IMR-90 (cell line): ENCODE measurements around the gene TMPRSS2. TPM values are rescaled to one million over a fixed set of nuclear protein-coding genes. Genes with fewer than 3 reads are reported as not detected.

Experiments used
- ATAC-seq: fragments of 200-7000 bp; cut with Tn5 transposase; 2 replicates; pipeline ENCODE4 v1.9.1; 2020; ENCODE audit warnings: low read depth, mild to moderate bottlenecking, moderate library complexity
- BruUV-seq: library from RNA; stranded (reverse); fragments of 400-500 nt; replicated peaks from 2 replicates; lab custom pipeline; 2021; lab: Mats Ljungman, UMichigan
- CTCF ChIA-PET: fragments of 300-600 bp; formaldehyde crosslinking; extraction: SDS; loops from one replicate; lab custom pipeline; 2021; ENCODE audit warnings: antibody characterized with exemption; lab: Yijun Ruan, JAX
- POLR2A ChIA-PET: fragments of 300-600 bp; sonication (Branson Sonifier 250); formaldehyde crosslinking; loops from one replicate; lab custom pipeline; 2022; ENCODE audit warnings: antibody characterized with exemption; ENCODE audit not compliant: unreplicated experiment; lab: Charles Lee
- DNase-seq: peaks from one replicate; pipeline ENCODE4 v3.0.0; 2013
- H2AFZ ChIP-seq: replicated peaks from 2 replicates; pipeline ENCODE3; 2013; ENCODE audit warnings: low read length, mild to moderate bottlenecking; ENCODE audit not compliant: poor library complexity
- H2AK5ac ChIP-seq: 2 replicates; pipeline ENCODE4 v1.6.1; 2013; ENCODE audit warnings: low read depth, low read length, inconsistent platforms
- H2AK9ac ChIP-seq: replicated peaks from 2 replicates; pipeline ENCODE3; 2013; ENCODE audit warnings: mild to moderate bottlenecking, low read depth, low read length, moderate library complexity; ENCODE audit not compliant: poor library complexity
- H2BK120ac ChIP-seq: 2 replicates; pipeline ENCODE4 v1.6.1; 2013; ENCODE audit warnings: low read depth, low read length, inconsistent platforms
- H2BK15ac ChIP-seq: 3 replicates; pipeline ENCODE4 v1.6.1; 2013; ENCODE audit warnings: low read depth, low read length, inconsistent platforms
- H2BK20ac ChIP-seq: 2 replicates; pipeline ENCODE4 v1.6.1; 2013; ENCODE audit warnings: low read depth, mild to moderate bottlenecking, inconsistent platforms, low read length, moderate library complexity
- H2BK5ac ChIP-seq: 2 replicates; pipeline ENCODE4 v1.6.1; 2013; ENCODE audit warnings: mild to moderate bottlenecking, low read depth, low read length, inconsistent platforms; ENCODE audit not compliant: poor library complexity, severe bottlenecking
- H3K14ac ChIP-seq: replicated peaks from 2 replicates; pipeline ENCODE4 v1.6.1; 2013; ENCODE audit warnings: low read depth, low read length, inconsistent platforms
- H3K18ac ChIP-seq: 2 replicates; pipeline ENCODE4 v1.6.1; 2013; ENCODE audit warnings: low read depth, low read length, control low read depth
- H3K23ac ChIP-seq: 2 replicates; pipeline ENCODE4 v1.6.1; 2013; ENCODE audit warnings: low read depth, low read length, inconsistent platforms
- H3K27ac ChIP-seq: 2 replicates; pipeline ENCODE4 v1.5.1; 2013; ENCODE audit warnings: mild to moderate bottlenecking, control low read depth, low read length; ENCODE audit not compliant: insufficient read depth
- H3K27me3 ChIP-seq: 2 replicates; pipeline ENCODE4 v1.6.1; 2013; ENCODE audit warnings: low read length; ENCODE audit not compliant: control insufficient read depth, insufficient read depth
- H3K36me3 ChIP-seq: 2 replicates; pipeline ENCODE4 v1.6.1; 2013; ENCODE audit warnings: low read length, mixed read lengths; ENCODE audit not compliant: control insufficient read depth, insufficient read depth
- H3K4ac ChIP-seq: 2 replicates; pipeline ENCODE4 v1.6.1; 2013; ENCODE audit warnings: low read depth, low read length, inconsistent platforms
- H3K4me1 ChIP-seq: 2 replicates; pipeline ENCODE4 v1.6.1; 2013; ENCODE audit warnings: low read length, mixed read lengths; ENCODE audit not compliant: control insufficient read depth, insufficient read depth
- H3K4me2 ChIP-seq: 2 replicates; pipeline ENCODE4 v1.6.1; 2013; ENCODE audit warnings: low read depth, mild to moderate bottlenecking, control low read depth, low read length, moderate library complexity
- H3K4me3 ChIP-seq: 2 replicates; pipeline ENCODE4 v1.5.1; 2013; ENCODE audit warnings: low read depth, mild to moderate bottlenecking, control low read depth, low read length, moderate library complexity; ENCODE audit not compliant: insufficient read depth
- H3K56ac ChIP-seq: 2 replicates; pipeline ENCODE4 v1.6.1; 2013; ENCODE audit warnings: low read length, inconsistent platforms; ENCODE audit not compliant: insufficient read depth; ENCODE audit errors: extremely low read depth
- H3K79me1 ChIP-seq, 2 experiments: 2 replicates each; pipeline ENCODE4 v1.6.1; 2013; ENCODE audit warnings: low read length in 2 of 2, inconsistent platforms in 1 of 2, low read depth in 1 of 2
- H3K9ac ChIP-seq: 2 replicates; pipeline ENCODE4 v1.6.1; 2013; ENCODE audit warnings: low read depth, low read length, control low read depth
- H3K9me1 ChIP-seq: 2 replicates; pipeline ENCODE4 v1.6.1; 2013; ENCODE audit warnings: low read length, inconsistent platforms; ENCODE audit not compliant: insufficient read depth
- H3K9me3 ChIP-seq: 2 replicates; pipeline ENCODE4 v1.6.1; 2013; ENCODE audit warnings: low read length; ENCODE audit not compliant: control insufficient read depth, insufficient read depth
- H4K20me1 ChIP-seq: 2 replicates; pipeline ENCODE4 v1.6.1; 2013; ENCODE audit warnings: low read length, inconsistent platforms; ENCODE audit not compliant: insufficient read depth
- H4K5ac ChIP-seq: 2 replicates; pipeline ENCODE4 v1.6.1; 2013; ENCODE audit warnings: mild to moderate bottlenecking, low read depth, low read length, control low read depth
- H4K8ac ChIP-seq, 2 experiments: 2 replicates each; pipeline ENCODE4 v1.6.1; 2013; ENCODE audit warnings: low read depth in 2 of 2, low read length in 2 of 2, control low read depth in 1 of 2, inconsistent platforms in 1 of 2
- H4K91ac ChIP-seq: 2 replicates; pipeline ENCODE4 v1.6.1; 2013; ENCODE audit warnings: low read depth, low read length, inconsistent platforms; ENCODE audit not compliant: insufficient read depth
- CEBPB ChIP-seq: IDR thresholded peaks from 2 replicates; pipeline ENCODE4 v1.6.1; 2012; ENCODE audit warnings: low read depth, low read length, improper control_type of control experiment
- RCOR1 ChIP-seq: IDR thresholded peaks from 2 replicates; pipeline ENCODE4 v1.6.1; 2012; ENCODE audit warnings: mild to moderate bottlenecking, low read length, improper control_type of control experiment; ENCODE audit not compliant: insufficient replicate concordance
- WGBS, 2 experiments: methylation state at CpG; one replicate each; pipeline versions ENCODE4 v1.1.5 to v1.1.7; 2013; ENCODE audit warnings: missing lambda C conversion rate in 2 of 2; ENCODE audit not compliant: insufficient read length in 1 of 2; ENCODE audit errors: extremely low coverage in 2 of 2; 5-methylcytosine and 5-hydroxymethylcytosine counted together
- dilution Hi-C: fragments of 300-500 bp; cut with HindIII; formaldehyde crosslinking; loops from one replicate; pipeline ENCODE4 v1.14.3; 2018; ENCODE audit warnings: low sequenced_read_pairs; ENCODE audit not compliant: unreplicated experiment
- in situ Hi-C: fragments of 300-500 bp; cut with MboI; formaldehyde crosslinking; loops from 3 replicates; pipeline ENCODE4 v1.14.3; 2019; ENCODE audit warnings: low sequenced_read_pairs, inconsistent platforms, mixed read lengths
- intact Hi-C: fragments of 100-400 bp; cut with micrococcal nuclease; formaldehyde crosslinking; loops from 2 replicates; pipeline ENCODE4 v1.10.0; 2022
- polyA plus RNA-seq, 3 experiments: library from polyadenylated mRNA; depleted of rRNA; stranded (reverse); fragments of >200 nt; gene quantifications; 2 replicates each; pipeline ENCODE4 v1.2.3, GENCODE V29; 2012; ENCODE audit warnings: low replicate concordance in 1 of 3
- total RNA-seq: library from RNA; depleted of rRNA; stranded (reverse); fragments of >200 nt; gene quantifications from 2 replicates; pipeline ENCODE4 v1.2.3, GENCODE V29; 2012

The TMPRSS2 gene
- total and polyA plus RNA-seq, 2 of the 4 experiments (the other 2 are of a cell fraction), result not detected

DNA sequence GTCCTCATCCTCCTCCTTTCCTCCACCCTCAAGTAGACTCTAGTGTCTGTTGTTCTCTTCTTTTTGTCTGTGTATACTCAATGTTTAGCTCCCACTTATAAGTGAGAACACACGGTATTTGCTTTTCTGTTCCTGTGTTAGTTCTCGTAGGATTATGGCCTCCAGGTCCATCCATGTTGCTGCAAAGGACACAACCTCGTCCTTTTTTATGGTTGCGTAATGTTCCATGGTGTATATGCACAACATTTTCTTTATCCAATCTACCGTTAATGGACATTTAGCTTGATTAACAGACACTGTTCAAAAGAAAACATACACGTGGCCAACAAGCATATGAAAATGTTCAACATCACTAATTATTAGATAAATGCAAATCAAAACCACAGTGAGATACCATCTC lies 44.3 kb upstream of the TMPRSS2 start:
- Histone ChIP-seq H3K4me2 (no peak overlapping the region), H3K18ac (no peak overlapping the region), H2AK9ac (no peak overlapping the region), H3K4ac (no peak overlapping the region), H3K4me1 (no peaks in the 10 kb centered on the region), H2BK15ac (no peak overlapping the region), H2BK120ac (no peak overlapping the region), H4K8ac (no peak overlapping the region), H3K14ac (no peak overlapping the region), H3K27me3 (peaks cover 16% of the 10 kb centered on the region), H2AFZ (no peak overlapping the region), H3K23ac (no peak overlapping the region), H3K9me1 (no peaks in the 10 kb centered on the region), H3K4me3 (no peak overlapping the region), H2BK5ac (no peak overlapping the region), H4K91ac (no peak overlapping the region), H3K79me1 (no peaks in the 10 kb centered on the region), H2AK5ac (no peak overlapping the region), H3K9me3 (no peaks in the 10 kb centered on the region; the same call in 1 of the 2 replicates), H2BK20ac (no peak overlapping the region), H4K20me1 (no peaks in the 10 kb centered on the region), H3K56ac (no peak overlapping the region), H3K27ac (no peak overlapping the region), H4K5ac (no peak overlapping the region), H3K9ac (no peak overlapping the region), H3K36me3 (no peaks in the 10 kb centered on the region)
- dilution Hi-C loops (no loop called here), intact Hi-C loops (no loop called here), in situ Hi-C loops (no loop called here)
- TF ChIP-seq RCOR1, result no peak
- TF ChIP-seq CEBPB, result peak; percentile 73
- POLR2A ChIA-PET, result no interaction called here
- no CpG with 5 or more reads among the region's 6 CpGs for WGBS, 2 experiments
- DNase-seq, result no peak
- ATAC-seq, result no peak
- CTCF ChIA-PET, result no interaction called here
- BruUV-seq, result no TSS peak
